Measurements from ENCODE around the gene CNTRL. TPM values are rescaled to one million over a fixed set of nuclear protein-coding genes. Genes with fewer than 3 reads are reported as not detected.
"Not testable (repeated sequence)": the region's sequence is repeated elsewhere in the genome, so short reads cannot be mapped to it uniquely, and the experiment has no call there.

Gene CNTRL
- total RNA-seq, 1 donor from 2014 or later, result 9.2 TPM

DNA sequence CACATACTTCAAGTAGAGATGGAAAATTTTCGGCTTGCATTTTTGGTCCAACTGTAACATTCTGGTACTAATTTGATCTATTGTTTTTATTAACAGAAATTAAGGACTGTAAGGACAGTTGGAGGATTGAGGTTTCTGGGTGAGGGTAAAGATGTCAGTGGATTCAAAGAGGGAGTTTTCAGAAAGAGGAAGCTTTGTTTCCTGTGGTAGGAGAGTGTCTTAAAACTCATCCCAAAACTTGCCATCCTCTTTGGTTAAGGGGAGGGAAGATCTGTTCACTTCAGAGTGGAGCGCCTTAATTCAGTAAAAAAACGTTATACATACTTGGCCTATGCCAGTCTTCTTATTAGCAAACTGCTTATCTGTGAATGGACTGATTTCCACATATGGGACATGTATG is 13.8 kb downstream of the CNTRL start:
- H3K4me3 ChIP-seq (ENCODE audit: low read depth, low read length), result no peak overlapping the region
- TF ChIP-seq, protein P1, sequence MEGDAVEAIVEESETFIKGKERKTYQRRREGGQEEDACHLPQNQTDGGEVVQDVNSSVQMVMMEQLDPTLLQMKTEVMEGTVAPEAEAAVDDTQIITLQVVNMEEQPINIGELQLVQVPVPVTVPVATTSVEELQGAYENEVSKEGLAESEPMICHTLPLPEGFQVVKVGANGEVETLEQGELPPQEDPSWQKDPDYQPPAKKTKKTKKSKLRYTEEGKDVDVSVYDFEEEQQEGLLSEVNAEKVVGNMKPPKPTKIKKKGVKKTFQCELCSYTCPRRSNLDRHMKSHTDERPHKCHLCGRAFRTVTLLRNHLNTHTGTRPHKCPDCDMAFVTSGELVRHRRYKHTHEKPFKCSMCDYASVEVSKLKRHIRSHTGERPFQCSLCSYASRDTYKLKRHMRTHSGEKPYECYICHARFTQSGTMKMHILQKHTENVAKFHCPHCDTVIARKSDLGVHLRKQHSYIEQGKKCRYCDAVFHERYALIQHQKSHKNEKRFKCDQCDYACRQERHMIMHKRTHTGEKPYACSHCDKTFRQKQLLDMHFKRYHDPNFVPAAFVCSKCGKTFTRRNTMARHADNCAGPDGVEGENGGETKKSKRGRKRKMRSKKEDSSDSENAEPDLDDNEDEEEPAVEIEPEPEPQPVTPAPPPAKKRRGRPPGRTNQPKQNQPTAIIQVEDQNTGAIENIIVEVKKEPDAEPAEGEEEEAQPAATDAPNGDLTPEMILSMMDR (conservative IDR thresholded peaks at IDR 0.05; ENCODE audit: low read depth, low read length), result no peak
- no peak for DNase-seq (ENCODE audit: low read depth)

DNA sequence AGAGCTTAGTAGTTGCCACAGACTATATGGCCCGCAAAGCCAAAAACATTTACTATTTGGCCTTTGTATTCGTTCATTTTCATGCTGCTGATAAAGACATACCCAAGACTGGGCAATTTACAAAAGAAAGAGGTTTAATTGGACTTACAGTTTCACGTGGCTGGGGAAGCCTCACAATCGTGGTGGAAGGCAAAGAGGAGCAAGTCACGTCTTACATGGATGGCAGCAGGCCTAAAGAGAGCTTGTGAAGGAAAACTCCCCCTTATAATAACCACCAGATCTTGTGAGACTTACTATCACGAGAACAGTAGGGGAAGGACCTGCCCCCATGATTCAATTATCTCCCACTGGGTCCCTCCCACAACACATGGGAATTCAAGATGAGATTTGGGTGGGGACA is 16.0 kb downstream of the CNTRL start:
- not testable (repeated sequence) for H3K4me3 ChIP-seq (ENCODE audit: low read depth, low read length); DNase-seq (ENCODE audit: low read depth)

DNA sequence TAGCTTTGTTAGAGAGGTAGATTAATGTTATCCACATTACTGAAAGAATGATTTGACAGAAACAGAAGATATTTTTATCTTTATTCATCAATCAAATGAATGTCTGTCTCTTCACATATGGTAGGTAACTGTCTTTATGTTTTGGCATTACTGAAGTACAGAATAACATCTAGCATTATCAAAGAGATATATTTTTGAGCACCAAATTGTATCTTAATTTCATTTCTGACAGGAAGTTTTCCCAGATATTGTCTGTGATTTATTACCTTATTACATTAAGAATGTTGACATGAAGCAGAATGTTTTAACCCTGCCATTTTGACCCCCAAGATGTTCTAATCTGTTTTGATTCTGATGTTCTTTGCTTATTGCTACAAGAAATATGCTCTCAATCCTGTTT is 20.3 kb downstream of the CNTRL start:
- TF ChIP-seq, protein P1 (conservative IDR thresholded peaks at IDR 0.05; ENCODE audit: low read depth, low read length), result no peak
- H3K4me3 ChIP-seq (ENCODE audit: low read depth, low read length), result no peak overlapping the region
- DNase-seq (ENCODE audit: low read depth), result no peak

DNA sequence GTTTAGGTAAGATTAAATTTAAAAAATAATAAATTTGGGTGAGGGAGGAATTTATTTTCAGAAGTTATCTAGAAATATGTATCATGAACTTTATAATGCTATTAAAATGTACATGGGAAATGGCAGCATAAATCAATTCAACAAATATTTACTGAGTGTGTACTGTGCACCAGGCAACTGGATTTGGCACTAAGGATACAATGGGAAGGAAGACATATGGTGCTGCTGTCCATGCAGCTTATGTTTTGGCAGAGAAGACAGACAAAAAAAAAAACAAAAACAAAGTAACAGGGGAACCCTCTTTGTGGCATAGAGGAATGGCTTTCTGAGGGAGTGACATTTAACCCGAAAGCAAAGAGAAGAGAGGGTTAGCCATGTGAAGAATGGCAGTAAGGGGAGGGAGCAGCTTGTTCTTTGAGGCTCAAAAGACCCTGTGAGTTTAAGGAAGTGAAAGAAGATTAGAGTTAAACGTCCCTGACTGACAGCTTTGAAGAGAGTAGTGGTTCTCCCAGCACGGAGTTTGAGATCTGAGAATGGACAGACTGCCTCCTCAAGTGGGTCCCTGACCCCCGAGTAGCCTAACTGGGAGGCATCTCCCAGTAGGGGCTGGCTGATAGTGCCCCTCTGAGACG is 23.9 kb downstream of the CNTRL start:
- no peak for DNase-seq (ENCODE audit: low read depth)
- TF ChIP-seq, protein P1 (conservative IDR thresholded peaks at IDR 0.05; ENCODE audit: low read depth, low read length), result no peak
- no peak overlapping the region for H3K4me3 ChIP-seq (ENCODE audit: low read depth, low read length)

DNA sequence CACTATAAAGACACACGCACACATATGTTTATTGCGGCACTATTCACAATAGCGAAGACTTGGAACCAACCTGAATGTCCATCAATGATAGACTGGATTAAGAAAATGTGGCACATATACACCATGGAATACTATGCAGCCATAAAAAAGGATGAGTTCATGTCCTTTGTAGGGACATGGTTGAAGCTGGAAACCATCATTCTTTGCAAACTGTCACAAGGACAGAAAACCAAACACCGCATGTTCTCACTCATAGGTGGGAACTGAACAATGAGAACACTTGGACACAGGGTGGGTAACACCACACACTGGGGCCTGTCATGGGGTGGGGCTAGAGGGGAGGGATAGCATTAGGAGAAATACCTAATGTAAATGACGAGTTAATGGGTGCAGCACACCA is 29.3 kb downstream of the CNTRL start:
- DNase-seq (ENCODE audit: low read depth); H3K4me3 ChIP-seq (ENCODE audit: low read depth, low read length): not testable (repeated sequence)

DNA sequence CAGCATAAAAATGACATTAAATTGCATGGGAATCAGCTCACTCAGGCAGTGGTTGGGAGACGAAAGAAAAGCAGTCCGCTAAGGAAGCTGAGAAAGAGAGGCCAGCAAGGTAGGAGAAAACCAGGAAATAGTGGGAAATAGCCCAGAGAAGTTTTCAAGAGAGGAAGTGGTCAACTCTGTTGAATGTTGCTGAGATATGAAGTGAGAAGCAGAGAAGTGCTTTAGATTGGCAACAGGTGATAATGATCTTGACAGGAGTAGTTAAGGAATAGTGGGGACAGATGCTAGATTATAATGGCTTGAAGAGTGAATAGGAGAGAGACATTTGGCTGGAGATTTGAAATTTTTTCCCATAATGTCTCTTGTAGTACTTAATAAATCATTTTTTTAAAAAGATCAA is 30.8 kb downstream of the CNTRL start:
- DNase-seq (ENCODE audit: low read depth), result no peak
- TF ChIP-seq, protein P1 (conservative IDR thresholded peaks at IDR 0.05; ENCODE audit: low read depth, low read length), result no peak

DNA sequence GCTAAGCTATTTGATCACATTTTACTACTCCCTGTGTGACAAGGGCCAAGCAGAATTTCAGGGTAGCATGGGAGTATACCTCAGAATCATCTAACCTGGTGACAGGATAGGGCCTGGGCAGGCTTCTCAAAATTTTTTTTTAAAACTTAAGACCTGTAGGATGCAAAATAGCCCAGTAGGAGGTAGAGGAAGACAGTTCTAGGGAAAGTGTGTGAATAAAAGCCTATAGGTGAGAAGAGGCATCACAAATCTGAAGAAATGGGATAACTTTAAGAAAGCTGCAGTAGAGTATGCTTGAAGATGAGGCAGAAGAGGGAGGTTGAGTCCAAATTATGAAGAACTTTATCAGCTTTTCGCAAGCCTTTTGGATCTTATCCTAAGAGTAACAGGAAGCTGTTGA is 32.3 kb downstream of the CNTRL start:
- TF ChIP-seq, protein P1 (conservative IDR thresholded peaks at IDR 0.05; ENCODE audit: low read depth, low read length), result peak; percentile 24
- DNase-seq (ENCODE audit: low read depth), result no peak
- H3K4me3 ChIP-seq (ENCODE audit: low read depth, low read length), result no peak overlapping the region

More for the DNA sequence above, 30.8 kb downstream of the CNTRL start:
- no peak overlapping the region for H3K4me3 ChIP-seq (ENCODE audit: low read depth, low read length)

DNA sequence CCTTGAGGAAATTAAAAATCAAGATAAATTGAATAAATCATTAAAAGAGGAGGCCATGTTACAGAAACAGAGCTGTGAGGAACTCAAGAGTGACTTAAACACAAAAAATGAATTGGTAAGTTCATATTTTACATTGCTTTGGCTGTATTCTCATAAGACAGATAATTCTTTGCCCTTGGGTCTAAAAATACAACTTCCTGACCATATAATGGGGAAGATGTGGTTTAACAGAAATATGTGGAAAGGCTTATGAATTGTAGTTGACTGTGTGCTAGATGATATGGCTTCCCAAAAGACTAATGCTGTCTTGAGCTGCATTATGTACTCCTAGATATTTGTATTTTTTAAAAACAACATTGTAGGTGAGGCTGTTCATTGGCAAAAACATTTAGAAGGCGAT is 33.1 kb downstream of the CNTRL start:
- TF ChIP-seq, protein P1 (conservative IDR thresholded peaks at IDR 0.05; ENCODE audit: low read depth, low read length), result no peak
- DNase-seq (ENCODE audit: low read depth), result no peak
- no peak overlapping the region for H3K4me3 ChIP-seq (ENCODE audit: low read depth, low read length)

Data from epithelial cell of proximal tubule (primary cell).